ENCODE measurements around the gene LGR6.

LGR6 gene

GRCh38 chr1:202233171-202233570 lies 39.6 kb downstream of the LGR6 start:
- Histone ChIP-seq H3K36me3 (replicated peaks; ENCODE audit: insufficient read depth, low read length) (no peaks in the 10 kb centered on the region), H4K20me1 (ENCODE audit: insufficient read depth, low read length) (no peaks in the 10 kb centered on the region), H3K9me3 (replicated peaks; ENCODE audit: insufficient read depth, low read length) (no peaks in the 10 kb centered on the region), H3K27ac (ENCODE audit: low read length) (no peak overlapping the region), H3F3A (ENCODE audit: insufficient read depth, low read length) (peaks cover 7% of the 10 kb centered on the region), H3K9me2 (replicated peaks; ENCODE audit: insufficient read depth, low read length) (no peaks in the 10 kb centered on the region), H3K4me1 (ENCODE audit: low read length) (peaks cover 7% of the 10 kb centered on the region), H3K27me3 (replicated peaks; ENCODE audit: insufficient read depth, low read length) (peaks cover 19% of the 10 kb centered on the region), H3K4me3 (ENCODE audit: low read length) (no peak overlapping the region), H2AFZ (ENCODE audit: low read length) (no peak overlapping the region), H3K9ac (ENCODE audit: low read length) (no peak overlapping the region), H3K4me2 (ENCODE audit: low read depth, low read length) (no peak overlapping the region), H3K79me2 (ENCODE audit: low read length) (no peaks in the 10 kb centered on the region)
- DNase-seq = no peak
- TF ChIP-seq CTCF (IDR thresholded peaks at IDR 0.05; ENCODE audit: low read length) (no peak), EZH2 (optimal IDR thresholded peaks at IDR 0.05; ENCODE audit: low read depth, low read length) (no peak), EZH2phosphoT487 (IDR thresholded peaks at IDR 0.05; ENCODE audit: low read length) (no peak)

GRCh38 chr1:202233804-202234203 lies 40.2 kb downstream of the LGR6 start:
- no peak overlapping the region for H2AFZ ChIP-seq (ENCODE audit: low read length)

GRCh38 chr1:202234331-202235002 lies 40.9 kb downstream of the LGR6 start:
- no peak overlapping the region for H2AFZ ChIP-seq (ENCODE audit: low read length)
- no peak for DNase-seq
- no peaks in the 10 kb centered on the region for H3F3A ChIP-seq (ENCODE audit: insufficient read depth, low read length)
- H3K79me2 ChIP-seq (ENCODE audit: low read length) = no peaks in the 10 kb centered on the region
- no peaks in the 10 kb centered on the region for H4K20me1 ChIP-seq (ENCODE audit: insufficient read depth, low read length)
- peaks cover 16% of the 10 kb centered on the region for H3K27me3 ChIP-seq (replicated peaks; ENCODE audit: insufficient read depth, low read length)
- no peaks in the 10 kb centered on the region for H3K4me1 ChIP-seq (ENCODE audit: low read length)
- no peaks in the 10 kb centered on the region for H3K9me3 ChIP-seq (replicated peaks; ENCODE audit: insufficient read depth, low read length)
- no peak overlapping the region for H3K4me3 ChIP-seq (ENCODE audit: low read length)
- no peaks in the 10 kb centered on the region for H3K9me2 ChIP-seq (replicated peaks; ENCODE audit: insufficient read depth, low read length)
- H3K4me2 ChIP-seq (ENCODE audit: low read depth, low read length) = no peak overlapping the region
- no peak for TF ChIP-seq EZH2 (optimal IDR thresholded peaks at IDR 0.05; ENCODE audit: low read depth, low read length)
- no peak for TF ChIP-seq CTCF (IDR thresholded peaks at IDR 0.05; ENCODE audit: low read length)
- no peak for TF ChIP-seq EZH2phosphoT487 (IDR thresholded peaks at IDR 0.05; ENCODE audit: low read length)
- no peak overlapping the region for H3K27ac ChIP-seq (ENCODE audit: low read length)
- H3K36me3 ChIP-seq (replicated peaks; ENCODE audit: insufficient read depth, low read length) = no peaks in the 10 kb centered on the region
- no peak overlapping the region for H3K9ac ChIP-seq (ENCODE audit: low read length)

More at GRCh38 chr1:202233804-202234203, 40.2 kb downstream of the LGR6 start:
- H4K20me1 ChIP-seq (ENCODE audit: insufficient read depth, low read length) = no peaks in the 10 kb centered on the region
- no peaks in the 10 kb centered on the region for H3K9me2 ChIP-seq (replicated peaks; ENCODE audit: insufficient read depth, low read length)
- peaks cover under 1% of the 10 kb centered on the region; the same call in 1 of the 2 replicates for H3F3A ChIP-seq (ENCODE audit: insufficient read depth, low read length)
- H3K4me3 ChIP-seq (ENCODE audit: low read length) = no peak overlapping the region
- no peak overlapping the region for H3K9ac ChIP-seq (ENCODE audit: low read length)
- DNase-seq = no peak
- peaks cover 19% of the 10 kb centered on the region for H3K27me3 ChIP-seq (replicated peaks; ENCODE audit: insufficient read depth, low read length)
- TF ChIP-seq EZH2phosphoT487 (IDR thresholded peaks at IDR 0.05; ENCODE audit: low read length) (no peak), EZH2 (optimal IDR thresholded peaks at IDR 0.05; ENCODE audit: low read depth, low read length) (no peak), CTCF (IDR thresholded peaks at IDR 0.05; ENCODE audit: low read length) (no peak)
- H3K27ac ChIP-seq (ENCODE audit: low read length) = no peak overlapping the region
- H3K9me3 ChIP-seq (replicated peaks; ENCODE audit: insufficient read depth, low read length) = no peaks in the 10 kb centered on the region
- no peaks in the 10 kb centered on the region for H3K79me2 ChIP-seq (ENCODE audit: low read length)
- no peaks in the 10 kb centered on the region for H3K36me3 ChIP-seq (replicated peaks; ENCODE audit: insufficient read depth, low read length)
- H3K4me1 ChIP-seq (ENCODE audit: low read length) = peaks cover 1% of the 10 kb centered on the region
- H3K4me2 ChIP-seq (ENCODE audit: low read depth, low read length) = no peak overlapping the region

All from MM.1S (cell line).